GM23338 (cell line): ENCODE data around the gene ZMPSTE24. TPM values are rescaled to one million over a fixed set of nuclear protein-coding genes. Genes with fewer than 3 reads are reported as not detected.

ENCODE experiments used
- ATAC-seq: fragments of 200-7000 bp; cut with Tn5 transposase; 3 replicates; pipeline ENCODE4 v1.9.1; 2020
- DNase-seq: peaks from one replicate; pipeline ENCODE4 v3.0.0-alpha.2; 2015; ENCODE audit warnings: low spot score
- H2AFZ ChIP-seq: fragments of 200-600 bp; sonication (generic); 2 replicates; pipeline ENCODE4 v1.8.0; 2016; ENCODE audit warnings: antibody characterized with exemption, mild to moderate bottlenecking, moderate library complexity
- H3F3A ChIP-seq: fragments of 200-600 bp; sonication (generic); replicated peaks from 2 replicates; pipeline ENCODE4 v1.8.0; 2017; ENCODE audit warnings: antibody characterized with exemption, mixed run types, low read depth
- H3K27ac ChIP-seq: fragments of 200-600 bp; sonication (generic); 2 replicates; pipeline ENCODE4 v1.6.1; 2016; ENCODE audit warnings: low read depth
- H3K27me3 ChIP-seq: fragments of 200-600 bp; sonication (generic); 2 replicates; pipeline ENCODE4 v1.8.0; 2016; ENCODE audit warnings: mild to moderate bottlenecking, mixed run types, moderate library complexity; ENCODE audit not compliant: insufficient read depth
- H3K36me3 ChIP-seq: fragments of 200-600 bp; sonication (generic); 2 replicates; pipeline ENCODE4 v1.8.0; 2016; ENCODE audit warnings: mild to moderate bottlenecking; ENCODE audit not compliant: insufficient read depth
- H3K4me1 ChIP-seq: fragments of 200-600 bp; sonication (generic); 2 replicates; pipeline ENCODE4 v1.8.0; 2016; ENCODE audit warnings: mild to moderate bottlenecking, moderate library complexity; ENCODE audit not compliant: insufficient read depth
- H3K4me2 ChIP-seq: fragments of 200-600 bp; sonication (generic); 2 replicates; pipeline ENCODE4 v1.7.1; 2017; ENCODE audit warnings: mixed run types
- H3K4me3 ChIP-seq: fragments of 200-600 bp; sonication (generic); 2 replicates; pipeline ENCODE4 v1.6.1; 2016; ENCODE audit warnings: mixed run types
- H3K79me2 ChIP-seq: fragments of 200-600 bp; sonication (generic); replicated peaks from 2 replicates; pipeline ENCODE4 v1.8.0; 2017; ENCODE audit warnings: mild to moderate bottlenecking; ENCODE audit not compliant: insufficient read depth
- H3K9me2 ChIP-seq: fragments of 200-600 bp; sonication (generic); 2 replicates; pipeline ENCODE4 v1.8.0; 2017; ENCODE audit not compliant: insufficient read depth
- H4K20me1 ChIP-seq: fragments of 200-600 bp; sonication (generic); replicated peaks from 2 replicates; pipeline ENCODE4 v1.8.0; 2017; ENCODE audit warnings: mild to moderate bottlenecking; ENCODE audit not compliant: insufficient read depth
- H3K27ac Mint-ChIP-seq: 2 replicates; pipeline ENCODE4 v1.8.0; 2020; ENCODE audit warnings: inconsistent platforms, mild to moderate bottlenecking, moderate library complexity, mixed read lengths
- H3K27me3 Mint-ChIP-seq: 3 replicates; pipeline ENCODE4 v1.8.0; 2022; ENCODE audit warnings: low read depth, mild to moderate bottlenecking, moderate library complexity, mixed read lengths, inconsistent platforms; ENCODE audit not compliant: insufficient read depth, poor library complexity
- H3K36me3 Mint-ChIP-seq: 3 replicates; pipeline ENCODE4 v1.8.0; 2021; ENCODE audit warnings: low read depth, mild to moderate bottlenecking, inconsistent platforms, moderate library complexity, mixed read lengths
- H3K4me1 Mint-ChIP-seq: 3 replicates; pipeline ENCODE4 v1.8.0; 2020; ENCODE audit warnings: mild to moderate bottlenecking, inconsistent platforms, mixed read lengths
- H3K4me3 Mint-ChIP-seq: 3 replicates; pipeline ENCODE4 v1.8.0; 2021; ENCODE audit warnings: moderate library complexity, mild to moderate bottlenecking, inconsistent platforms, mixed read lengths
- H3K9me3 Mint-ChIP-seq: 3 replicates; pipeline ENCODE4 v1.8.0; 2020; ENCODE audit warnings: moderate library complexity, mild to moderate bottlenecking, inconsistent platforms, mixed read lengths
- CTCF ChIP-seq, 2 experiments: fragments of 200-600 bp in 1 of 2; sonication (generic) in 1 of 2; conservative IDR thresholded peaks; 2 replicates each; pipeline versions ENCODE4 v1.5.1 to v1.6.1; 2016 to 2017; ENCODE audit warnings: antibody characterized with exemption in 2 of 2, low read depth in 2 of 2, mild to moderate bottlenecking in 2 of 2, moderate library complexity in 1 of 2
- ETS1 ChIP-seq: IDR thresholded peaks from 2 replicates; pipeline ENCODE4 v1.6.1; 2016; ENCODE audit warnings: antibody characterized with exemption
- EZH2 ChIP-seq: fragments of 200-600 bp; sonication (generic); IDR thresholded peaks from one replicate; pipeline ENCODE4 v1.8.0; 2017; ENCODE audit warnings: antibody characterized with exemption, mild to moderate bottlenecking, low read depth; ENCODE audit not compliant: unreplicated experiment
- EZH2phosphoT487 ChIP-seq: fragments of 200-600 bp; sonication (generic); IDR thresholded peaks from one replicate; pipeline ENCODE4 v1.8.1; 2018; ENCODE audit warnings: antibody characterized with exemption; ENCODE audit not compliant: unreplicated experiment
- NANOG ChIP-seq: IDR thresholded peaks from 2 replicates; pipeline ENCODE4 v1.6.1; 2016; ENCODE audit warnings: antibody characterized with exemption, borderline replicate concordance
- POLR2AphosphoS5 ChIP-seq: IDR thresholded peaks from 2 replicates; pipeline ENCODE4 v1.6.1; 2016; ENCODE audit warnings: antibody characterized with exemption, low read depth
- STAT1 ChIP-seq: IDR thresholded peaks from one replicate; pipeline ENCODE4 v1.6.1; 2016; ENCODE audit warnings: antibody characterized with exemption; ENCODE audit not compliant: unreplicated experiment
- ZNF331 ChIP-seq: fragments of 250-450 bp; sonication (Bioruptor Pico); IDR thresholded peaks from 2 replicates; pipeline ENCODE4 v1.5.0; 2020; ENCODE audit warnings: low read depth, mild to moderate bottlenecking, moderate library complexity
- ZNF462 ChIP-seq: fragments of 250-450 bp; sonication (Bioruptor Pico); IDR thresholded peaks from 2 replicates; pipeline ENCODE4 v1.5.0; 2020; ENCODE audit warnings: mild to moderate bottlenecking, moderate library complexity
- polyA plus RNA-seq: library from polyadenylated mRNA; unstranded; fragments of >200 nt; fragmentation: Nextera tagmentation; extraction: Ambion mirVana; gene quantifications from 2 replicates; pipeline ENCODE4 v1.2.1, GENCODE V29; 2016
- total RNA-seq: library from RNA; depleted of rRNA; stranded (reverse); fragments of >200 nt; shearing (Covaris generic); gene quantifications from 2 replicates; pipeline ENCODE4 v1.2.3, GENCODE V29; 2014

ZMPSTE24 gene
- total and polyA plus RNA-seq, 2 experiments from 2014 or later = 23.1 to 51.2 TPM

- H3K4me3 Mint-ChIP-seq = no peak overlapping the region
- H3K79me2 ChIP-seq = peaks cover 5% of the 10 kb centered on the region; the same call in 1 of the 2 replicates
- no peak overlapping the region for H3K4me2 ChIP-seq
- no peak overlapping the region for H3K27ac Mint-ChIP-seq
- H3K27me3 Mint-ChIP-seq = no peaks in the 10 kb centered on the region
- DNase-seq (no peak), ATAC-seq (no peak)
- no peaks in the 10 kb centered on the region for H3K9me3 Mint-ChIP-seq
- peaks cover 17% of the 10 kb centered on the region for H4K20me1 ChIP-seq
- H3K9me2 ChIP-seq = no peaks in the 10 kb centered on the region
- peaks cover 25% of the 10 kb centered on the region; the same call in 2 of the 3 replicates for H3K36me3 Mint-ChIP-seq
- H2AFZ ChIP-seq = no peak overlapping the region
- no peak overlapping the region for H3K4me3 ChIP-seq
- no peaks in the 10 kb centered on the region for H3F3A ChIP-seq
- H3K27ac ChIP-seq = no peak overlapping the region
- peaks cover 15% of the 10 kb centered on the region; the same call in 1 of the 2 replicates for H3K36me3 ChIP-seq
- H3K4me1 Mint-ChIP-seq = no peaks in the 10 kb centered on the region
- no peaks in the 10 kb centered on the region for H3K4me1 ChIP-seq
- no peak for TF ChIP-seq POLR2AphosphoS5
- no peak for TF ChIP-seq NANOG
- no peak for TF ChIP-seq ETS1
- TF ChIP-seq ZNF331 = no peak
- no peak for TF ChIP-seq CTCF (conservative IDR thresholded peaks at IDR 0.05; ENCODE audit: low read depth in 2 of 2)
- no peak for TF ChIP-seq ZNF462
- no peak for TF ChIP-seq EZH2
- TF ChIP-seq EZH2phosphoT487 = no peak
- TF ChIP-seq STAT1 = no peak
- no peaks in the 10 kb centered on the region for H3K27me3 ChIP-seq
These were observed 23.8 kb downstream of the ZMPSTE24 start for GRCh38 chr1:40281853-40282252.
